NOMO-1 (cell line): ENCODE data around the gene PYDC1.
"Not testable (repeated sequence)": the region's sequence is repeated elsewhere in the genome, so short reads cannot be mapped to it uniquely, and the experiment has no call there.

ENCODE experiments used
- DNase-seq, 2 experiments: peaks; one replicate each; lab custom pipeline; 2025; ENCODE audit not compliant: unreplicated experiment in 2 of 2; lab: John Stamatoyannopoulos, UW

PYDC1 gene

DNA sequence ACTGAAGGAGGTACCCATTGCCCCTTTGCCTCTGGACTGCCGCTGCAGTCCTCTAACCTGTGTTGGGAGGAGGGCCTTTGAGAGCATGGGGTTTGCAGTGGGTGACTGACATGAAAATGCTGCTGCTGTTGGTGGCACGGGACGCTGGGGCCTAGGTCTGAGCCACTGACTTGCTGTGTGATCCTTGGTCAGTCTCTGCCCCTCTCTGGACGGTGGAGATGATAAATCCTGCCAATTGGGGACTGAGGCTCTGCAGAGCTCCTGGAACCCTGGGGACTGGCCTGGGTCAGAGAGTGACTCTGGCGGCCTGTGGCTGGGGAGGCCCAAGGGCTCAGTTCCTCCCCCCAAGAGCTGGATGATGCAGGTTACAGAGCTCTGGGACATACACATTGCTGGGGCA, 6.1 kb upstream of the PYDC1 start:
- DNase-seq = no peak

DNA sequence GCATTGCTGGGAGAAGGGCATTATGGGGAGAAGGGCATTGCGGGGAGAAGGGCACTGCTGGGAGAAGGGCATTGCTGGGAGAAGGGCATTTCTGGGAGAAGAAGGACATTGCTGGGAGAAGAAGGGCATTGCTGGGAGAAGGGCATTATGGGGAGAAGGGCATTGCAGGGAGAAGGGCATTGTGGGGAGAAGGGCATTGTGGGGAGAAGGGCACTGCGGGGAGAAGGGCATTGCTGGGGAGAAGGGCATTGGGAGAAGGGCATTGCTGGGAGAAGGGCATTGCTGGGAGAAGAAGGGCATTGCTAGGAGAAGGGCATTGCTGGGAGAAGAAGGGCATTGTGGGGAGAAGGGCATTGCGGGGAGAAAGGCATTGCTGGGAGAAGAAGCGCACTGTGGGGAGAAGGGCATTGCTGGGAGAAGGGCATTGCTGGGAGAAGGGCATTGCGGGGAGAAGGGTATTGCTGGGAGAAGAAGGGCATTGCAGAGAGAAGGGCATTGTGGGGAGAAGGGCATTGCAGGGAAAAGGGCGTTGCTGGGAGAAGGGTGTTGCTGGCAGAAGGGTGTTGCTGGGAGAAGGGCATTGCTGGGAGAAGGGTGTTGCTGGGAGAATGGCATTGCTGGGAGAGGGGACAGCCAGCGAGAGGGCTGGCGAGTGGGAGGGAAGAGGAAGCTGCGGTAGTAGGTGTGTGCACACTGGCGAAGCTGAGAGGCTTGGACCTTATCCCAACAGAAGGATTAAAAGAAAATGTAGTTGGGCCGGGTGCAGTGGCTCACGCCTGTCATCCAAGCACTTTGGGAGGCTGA, 4.6 kb upstream of the PYDC1 start:
- no peak for DNase-seq

DNA sequence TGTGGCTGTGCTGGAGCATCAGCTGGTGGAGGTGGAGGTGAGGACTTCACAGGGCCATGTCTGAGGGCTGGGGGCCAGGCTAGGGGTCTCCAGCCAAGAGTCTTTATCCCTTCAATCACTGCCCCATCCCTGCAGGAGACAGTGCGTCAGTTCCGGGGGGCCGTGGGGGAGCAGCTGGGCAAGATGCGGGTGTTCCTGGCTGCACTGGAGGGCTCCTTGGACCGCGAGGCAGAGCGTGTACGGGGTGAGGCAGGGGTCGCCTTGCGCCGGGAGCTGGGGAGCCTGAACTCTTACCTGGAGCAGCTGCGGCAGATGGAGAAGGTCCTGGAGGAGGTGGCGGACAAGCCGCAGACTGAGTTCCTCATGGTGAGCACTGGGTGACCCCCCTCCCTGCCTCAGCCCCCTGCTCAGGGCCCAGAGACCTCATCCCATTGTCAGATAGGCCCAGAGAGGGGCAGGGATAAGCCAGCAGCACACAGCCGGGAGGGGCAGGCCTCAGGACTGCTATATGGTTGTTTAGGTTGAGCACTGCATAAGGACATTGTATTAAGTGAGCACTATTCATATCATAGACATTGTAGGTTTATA, 2.3 kb upstream of the PYDC1 start:
- no peak for DNase-seq

DNA sequence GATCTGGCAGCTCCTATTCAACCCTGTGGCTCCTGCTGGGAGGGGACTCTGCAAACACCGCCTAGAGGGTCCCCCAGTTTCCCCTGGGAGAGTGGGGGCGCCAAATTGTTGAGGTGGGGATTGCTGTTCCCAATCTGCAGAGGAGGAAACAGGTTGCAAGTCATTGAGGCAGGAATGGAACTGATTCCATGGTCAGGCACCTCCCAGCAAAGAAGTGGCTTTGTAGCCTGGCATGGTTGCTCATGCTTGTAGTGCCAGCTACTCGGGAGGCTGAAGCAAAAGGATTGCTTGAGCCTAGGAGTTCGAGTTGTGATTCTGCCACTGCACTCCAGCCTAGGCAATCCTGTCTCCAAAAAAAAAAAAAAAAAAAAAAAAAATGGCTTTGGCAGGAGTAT, 198 bp upstream of the PYDC1 start:
- no peak for DNase-seq

DNA sequence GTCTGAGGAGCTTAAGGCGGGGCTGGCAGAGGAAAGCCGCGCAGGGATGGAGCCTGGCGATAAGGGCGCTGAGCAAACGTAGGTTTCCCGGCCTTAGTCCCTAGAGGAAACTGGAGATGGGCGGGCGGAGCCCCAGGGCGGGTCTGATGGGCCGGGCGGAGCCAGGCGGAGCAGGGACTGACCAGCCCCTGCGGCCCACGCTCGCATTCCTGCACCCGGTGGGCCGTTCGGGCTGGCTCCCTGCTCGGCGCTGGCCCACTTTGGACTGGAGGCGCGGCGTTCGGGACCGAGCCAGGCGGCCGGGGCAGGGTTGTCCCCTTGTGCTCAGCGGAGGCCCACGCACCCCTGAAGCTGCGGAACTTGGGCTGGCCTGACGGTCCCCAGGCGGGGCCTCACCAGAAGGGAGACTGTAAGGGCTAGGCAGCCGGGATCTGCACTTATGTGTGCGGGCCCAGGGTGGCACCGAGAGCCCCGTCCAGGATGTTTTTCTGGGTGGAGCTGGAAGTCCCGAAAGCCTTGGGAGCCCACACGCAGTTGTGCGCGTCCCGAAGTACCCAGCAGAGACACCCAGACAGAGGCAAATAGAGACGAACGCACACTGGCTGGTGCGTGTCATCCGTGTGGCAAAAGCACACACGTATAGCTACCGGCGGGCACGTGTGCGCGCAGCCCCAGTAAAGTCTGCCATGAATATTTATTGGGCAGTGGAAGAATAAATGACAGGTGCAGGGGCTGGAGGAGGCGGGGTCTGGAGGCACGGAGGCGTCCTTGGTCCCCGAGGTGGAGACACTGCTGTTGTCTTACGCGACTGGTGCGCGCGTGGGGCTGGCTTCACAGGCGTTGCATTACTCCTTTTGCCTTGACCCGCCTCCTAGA, 1.4 kb downstream of the PYDC1 start:
- DNase-seq = no peak

DNA sequence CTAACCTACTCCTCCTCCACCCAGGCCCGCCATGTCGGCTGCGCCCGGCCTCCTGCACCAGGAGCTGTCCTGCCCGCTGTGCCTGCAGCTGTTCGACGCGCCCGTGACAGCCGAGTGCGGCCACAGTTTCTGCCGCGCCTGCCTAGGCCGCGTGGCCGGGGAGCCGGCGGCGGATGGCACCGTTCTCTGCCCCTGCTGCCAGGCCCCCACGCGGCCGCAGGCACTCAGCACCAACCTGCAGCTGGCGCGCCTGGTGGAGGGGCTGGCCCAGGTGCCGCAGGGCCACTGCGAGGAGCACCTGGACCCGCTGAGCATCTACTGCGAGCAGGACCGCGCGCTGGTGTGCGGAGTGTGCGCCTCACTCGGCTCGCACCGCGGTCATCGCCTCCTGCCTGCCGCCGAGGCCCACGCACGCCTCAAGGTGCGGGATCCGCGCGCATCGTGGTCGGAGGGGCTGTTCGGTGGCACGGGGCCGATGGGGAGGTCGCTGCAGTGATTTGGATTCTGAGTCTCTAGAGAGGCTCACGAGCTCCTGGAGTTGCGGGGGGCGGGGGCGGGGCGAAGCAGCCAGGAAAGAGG, 2.1 kb downstream of the PYDC1 start:
- no peak for DNase-seq

DNA sequence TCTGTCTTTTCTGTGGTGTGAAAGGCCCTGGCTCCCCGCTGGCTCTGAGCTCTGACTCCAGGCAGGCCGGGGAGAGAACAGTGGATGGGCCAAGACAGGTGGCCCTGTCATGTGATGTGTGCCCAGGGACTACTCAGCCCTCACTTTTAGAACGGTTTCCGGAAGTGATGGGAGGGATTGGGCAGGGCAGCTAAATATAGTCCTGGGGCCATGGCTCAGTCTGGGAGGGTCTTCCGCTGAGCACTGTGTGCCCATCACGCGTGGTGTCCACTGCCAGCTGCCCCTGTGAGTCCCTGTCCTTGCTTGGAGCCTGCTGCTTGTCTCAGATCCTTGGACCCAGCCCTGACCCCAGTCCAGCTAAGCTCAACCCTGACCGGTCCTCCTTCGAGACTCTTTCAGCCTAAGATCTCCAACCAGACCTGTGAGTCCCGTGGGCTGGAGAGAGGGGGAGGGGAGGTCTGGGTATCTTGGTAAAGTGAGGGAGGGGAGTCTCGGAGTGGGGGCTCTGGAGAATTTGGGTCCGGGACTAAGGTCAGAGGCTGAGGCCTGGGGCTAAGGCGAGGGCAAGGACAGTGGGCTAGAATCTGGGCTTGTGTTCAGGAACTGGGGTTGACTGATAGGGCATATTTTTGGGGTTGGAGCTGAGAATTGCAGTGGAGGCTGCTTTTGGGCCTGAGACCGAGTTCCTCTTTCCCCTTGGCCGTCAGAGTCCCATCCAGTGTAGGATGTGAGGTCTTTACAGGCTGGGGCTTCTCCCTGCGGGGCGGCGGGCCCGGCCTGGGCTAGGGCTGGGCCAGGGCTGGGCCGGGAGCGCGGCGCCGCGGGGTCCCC, 2.8 kb downstream of the PYDC1 start, which contains the start of gene TRIM72:
TSS of gene TRIM72 (plus strand) at position 243 of the 831 bp plus-strand sequence. CDS start 620 bp downstream, outside the sequence.
- DNase-seq = no peak

DNA sequence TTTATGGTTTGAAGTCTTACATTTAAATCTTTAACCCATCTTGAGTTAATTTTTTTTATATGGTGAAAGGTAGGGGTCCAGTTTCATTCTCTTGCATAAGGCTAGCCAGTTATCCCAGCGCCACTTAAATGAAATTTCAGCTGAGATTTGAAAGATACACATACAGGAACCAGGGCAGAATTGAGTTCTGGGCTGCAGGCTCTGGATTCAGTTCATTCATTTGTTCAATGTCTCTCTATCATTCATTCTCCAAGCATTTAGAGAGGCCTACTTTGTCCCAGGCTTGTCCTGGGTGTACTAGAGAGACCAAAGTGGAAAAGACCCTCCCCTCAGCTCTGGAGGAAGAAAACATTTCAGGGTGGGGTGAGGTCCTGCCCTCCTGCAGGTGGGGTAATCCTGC, 3.6 kb downstream of the PYDC1 start:
- DNase-seq = no peak

DNA sequence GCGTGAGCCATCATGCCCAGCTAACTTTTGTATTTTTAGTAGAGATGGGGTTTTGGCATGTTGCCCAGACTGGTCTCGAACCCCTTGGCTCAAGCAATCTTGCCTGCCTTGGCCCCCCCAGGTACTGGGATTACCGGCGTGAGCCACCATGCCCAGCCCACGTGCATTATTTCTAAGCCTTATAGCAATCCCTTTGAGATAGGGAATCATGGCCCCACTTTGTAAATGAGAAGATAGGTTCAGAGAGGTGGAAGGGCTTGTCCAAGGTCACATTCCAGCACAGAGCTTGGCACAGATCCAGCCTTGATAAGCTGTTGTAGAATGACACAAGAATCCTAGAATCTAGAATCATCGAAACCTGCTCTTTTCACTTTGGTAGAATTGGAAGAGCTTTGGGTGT, 10.2 kb downstream of the PYDC1 start:
- DNase-seq = no peak

DNA sequence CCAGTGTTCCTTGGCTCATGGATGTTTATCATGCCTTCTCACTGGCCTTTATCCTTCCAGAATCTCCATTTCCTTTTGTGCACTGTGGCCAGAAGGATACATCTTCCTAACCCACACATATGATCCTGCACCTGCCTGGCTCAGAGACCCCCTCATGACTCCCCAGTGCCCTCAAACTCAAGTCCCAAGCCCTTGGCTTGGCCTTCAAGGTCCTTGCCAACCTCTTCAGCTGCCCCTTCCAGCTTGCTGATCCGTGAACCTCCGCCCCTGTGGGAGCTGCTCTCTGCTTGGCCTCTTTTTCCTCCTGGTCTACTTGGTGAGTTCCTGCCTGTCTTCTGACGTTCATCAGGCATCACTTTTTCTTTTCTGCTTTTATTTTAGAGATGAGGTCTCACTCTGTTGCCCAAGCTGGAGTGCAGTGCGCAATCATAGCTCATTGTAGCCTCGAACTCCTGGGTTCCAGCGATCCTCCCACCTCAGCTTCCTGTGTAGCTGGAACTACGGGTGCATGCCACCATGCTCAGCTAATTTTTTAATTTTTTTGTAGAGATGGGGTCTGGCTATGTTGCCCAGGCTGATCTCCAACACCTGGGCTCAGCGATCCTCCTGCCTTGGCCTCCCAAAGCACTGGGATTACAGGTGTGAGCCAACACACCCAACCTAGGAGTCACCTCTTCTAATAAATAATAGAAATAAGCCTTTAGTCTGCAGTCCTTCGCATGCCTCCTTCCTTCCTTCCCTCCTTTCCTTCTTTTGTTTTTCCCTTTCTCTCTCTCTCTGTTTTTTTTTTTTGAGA, 11.9 kb downstream of the PYDC1 start:
- DNase-seq = no peak

DNA sequence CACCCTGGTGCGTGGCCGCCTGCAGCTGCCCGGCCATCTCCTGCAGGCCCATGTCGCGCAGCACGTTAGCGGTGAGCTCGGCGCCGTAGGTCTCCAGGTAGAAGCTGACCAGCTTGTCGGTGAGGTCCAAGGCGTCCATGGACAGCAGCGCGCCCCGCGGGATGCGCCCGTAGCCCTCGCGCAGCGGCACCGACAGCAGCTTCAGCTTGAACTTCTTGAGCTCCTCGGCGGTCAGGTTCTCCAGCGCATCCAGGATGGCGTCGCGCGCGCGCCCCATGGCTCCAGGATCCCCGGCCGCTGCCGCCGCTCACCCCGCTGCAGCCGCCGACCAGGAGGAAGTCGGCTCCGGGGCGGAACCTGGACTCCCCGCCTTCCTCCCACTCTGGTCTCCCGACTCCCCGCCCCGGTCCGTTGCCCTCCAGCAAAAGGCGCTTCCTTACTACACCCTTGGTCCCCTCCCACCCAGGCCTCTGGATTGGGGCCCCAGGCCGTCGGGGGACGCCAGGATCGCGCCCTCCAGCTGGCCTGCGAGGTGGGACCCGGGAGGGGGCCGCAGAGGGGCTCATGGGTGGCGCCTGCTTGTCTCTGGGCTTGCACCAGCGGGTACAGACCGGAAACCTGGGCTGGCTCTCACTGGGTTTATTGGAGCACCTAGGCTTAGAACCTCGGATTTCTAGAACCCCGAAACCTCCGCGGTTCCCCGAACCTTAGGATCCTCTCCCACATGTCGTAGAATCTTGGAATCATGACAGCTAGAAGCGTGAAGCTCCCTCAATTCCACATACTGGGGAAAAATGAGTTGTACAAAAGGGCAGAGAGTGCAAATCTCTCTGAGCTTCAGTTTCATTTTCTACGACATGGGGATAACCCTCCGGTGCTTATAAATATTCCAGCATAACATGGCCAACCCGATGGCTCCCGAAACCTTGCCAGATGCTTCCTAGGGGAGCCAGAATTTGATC, 14.2 kb downstream of the PYDC1 start, which contains the start of gene PYCARD:
TSS of gene PYCARD (minus strand) at position 347 of the 962 bp plus-strand sequence. CDS start at position 277, 70 bp downstream.
- DNase-seq = peak; percentile 71 to 89

DNA sequence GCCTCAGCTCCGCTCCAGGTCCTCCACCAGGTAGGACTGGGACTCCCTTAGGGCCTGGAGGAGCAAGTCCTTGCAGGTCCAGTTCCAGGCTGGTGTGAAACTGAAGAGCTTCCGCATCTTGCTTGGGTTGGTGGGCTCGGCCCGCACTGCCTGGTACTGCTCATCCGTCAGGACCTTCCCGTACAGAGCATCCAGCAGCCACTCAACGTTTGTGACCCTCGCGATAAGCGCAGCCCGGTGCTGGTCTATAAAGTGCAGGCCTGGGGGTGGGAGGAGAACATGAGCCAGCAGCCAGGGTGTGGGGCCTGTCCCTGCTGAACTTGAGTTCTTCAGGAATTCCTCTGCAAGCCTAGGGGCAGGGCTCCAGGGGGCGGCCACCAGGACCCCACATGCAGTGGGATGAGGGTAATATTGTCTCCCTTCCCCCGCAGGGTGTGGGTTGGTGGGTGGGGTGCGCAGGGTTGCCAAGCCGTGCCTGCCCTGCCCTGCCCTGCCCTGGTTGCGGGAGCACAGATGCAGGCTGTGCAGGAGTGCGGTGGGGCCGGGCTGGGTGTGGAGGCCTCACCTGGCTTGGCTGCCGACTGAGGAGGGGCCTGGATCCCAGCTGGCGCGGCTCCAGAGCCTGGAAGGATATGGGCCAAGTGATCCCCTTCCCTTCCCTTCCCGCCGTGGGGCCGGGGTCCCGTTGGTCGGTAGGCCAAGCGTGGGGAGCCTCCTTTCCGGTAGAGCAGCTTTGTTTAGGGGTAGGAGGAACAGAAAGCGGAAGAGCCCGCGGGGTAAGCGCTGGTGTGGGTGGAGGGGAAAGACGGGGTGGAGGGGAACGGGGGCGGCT, 15.1 kb downstream of the PYDC1 start:
- DNase-seq = peak; percentile 87 to 90

DNA sequence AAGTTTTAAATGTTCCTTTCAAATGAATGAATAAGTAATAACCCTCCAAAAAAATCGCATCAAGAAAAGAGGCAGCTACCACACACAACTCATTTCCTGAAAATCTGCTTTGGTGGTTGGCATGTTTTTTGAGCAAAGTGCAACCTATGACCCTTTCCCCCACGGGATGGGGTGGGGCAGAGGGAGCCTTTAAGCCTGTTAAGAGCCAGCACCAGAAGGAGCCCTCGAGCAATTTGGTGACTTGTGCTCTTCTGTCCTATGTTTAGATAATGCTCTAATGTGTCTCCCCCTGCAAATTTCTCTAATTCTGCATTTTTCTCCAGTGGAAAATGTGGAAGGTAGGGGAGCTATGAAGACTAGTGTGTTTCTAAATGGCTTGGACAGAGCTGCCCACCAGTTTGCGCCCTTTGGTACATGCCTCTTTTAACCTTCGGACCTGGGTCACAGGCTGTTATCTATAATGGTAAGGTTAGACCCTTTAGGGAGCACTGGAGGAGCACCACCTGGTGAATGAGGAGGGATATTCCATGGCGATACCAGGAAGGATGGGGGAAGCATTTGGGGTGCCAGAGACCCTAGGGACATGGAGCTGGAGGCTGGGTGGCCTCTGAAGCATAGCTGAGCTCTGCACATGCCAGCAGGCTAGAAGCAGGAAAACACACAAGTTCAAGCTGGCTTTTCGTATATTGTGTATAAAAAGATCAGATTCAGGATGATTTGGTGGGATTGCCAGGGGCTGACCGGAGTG, 15.9 kb downstream of the PYDC1 start:
- peak; percentile 72 to 75 for DNase-seq

DNA sequence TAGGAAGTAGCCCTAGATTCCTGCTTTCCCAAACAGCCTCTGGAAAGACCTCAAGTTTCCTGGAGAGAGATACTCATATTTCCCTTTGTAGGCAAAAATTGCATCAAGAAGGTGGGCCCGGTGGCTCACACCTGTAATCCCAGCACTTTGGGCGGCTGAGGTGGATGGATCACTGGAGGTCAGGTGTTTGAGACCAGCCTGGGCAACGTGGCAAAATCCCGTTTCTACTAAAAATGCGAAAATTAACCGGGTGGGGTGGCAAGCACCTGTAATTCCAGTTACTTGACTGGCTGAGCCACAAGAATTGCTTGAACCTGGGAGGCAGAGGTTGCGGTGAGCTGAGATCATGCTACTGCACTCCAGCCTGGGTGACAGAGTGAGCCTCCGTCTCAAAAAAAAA, 16.8 kb downstream of the PYDC1 start:
- DNase-seq = not testable (repeated sequence)

DNA sequence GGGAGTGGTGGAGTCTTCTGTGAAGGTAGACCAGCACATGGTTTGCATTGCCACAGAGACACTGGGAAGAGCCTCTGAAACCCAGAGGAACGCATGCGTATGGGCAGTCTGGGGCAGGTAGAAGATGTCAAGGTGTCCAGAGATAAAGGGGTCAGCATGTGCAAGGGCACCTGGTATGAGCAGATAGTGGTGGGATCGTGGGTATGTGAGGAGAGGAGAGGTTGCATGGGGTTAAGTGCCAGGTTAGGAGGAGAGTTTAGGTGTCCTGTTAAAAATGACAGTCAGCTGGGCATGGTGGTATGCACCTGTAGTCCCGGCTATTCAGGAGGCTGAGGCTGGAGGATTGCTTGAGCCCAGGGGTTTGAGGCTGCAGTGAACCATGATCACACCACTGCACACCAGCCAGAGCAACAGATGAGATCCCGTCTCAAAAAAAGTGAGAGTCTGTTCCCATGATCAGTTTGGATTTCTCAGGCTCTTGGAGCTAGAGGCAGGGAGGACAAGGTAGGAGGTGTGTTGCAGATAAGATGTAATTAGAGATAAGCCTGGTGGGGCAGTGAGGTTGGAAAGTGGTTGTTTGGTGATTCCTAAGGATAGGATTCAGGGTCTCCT, 17.4 kb downstream of the PYDC1 start:
- no peak for DNase-seq

DNA sequence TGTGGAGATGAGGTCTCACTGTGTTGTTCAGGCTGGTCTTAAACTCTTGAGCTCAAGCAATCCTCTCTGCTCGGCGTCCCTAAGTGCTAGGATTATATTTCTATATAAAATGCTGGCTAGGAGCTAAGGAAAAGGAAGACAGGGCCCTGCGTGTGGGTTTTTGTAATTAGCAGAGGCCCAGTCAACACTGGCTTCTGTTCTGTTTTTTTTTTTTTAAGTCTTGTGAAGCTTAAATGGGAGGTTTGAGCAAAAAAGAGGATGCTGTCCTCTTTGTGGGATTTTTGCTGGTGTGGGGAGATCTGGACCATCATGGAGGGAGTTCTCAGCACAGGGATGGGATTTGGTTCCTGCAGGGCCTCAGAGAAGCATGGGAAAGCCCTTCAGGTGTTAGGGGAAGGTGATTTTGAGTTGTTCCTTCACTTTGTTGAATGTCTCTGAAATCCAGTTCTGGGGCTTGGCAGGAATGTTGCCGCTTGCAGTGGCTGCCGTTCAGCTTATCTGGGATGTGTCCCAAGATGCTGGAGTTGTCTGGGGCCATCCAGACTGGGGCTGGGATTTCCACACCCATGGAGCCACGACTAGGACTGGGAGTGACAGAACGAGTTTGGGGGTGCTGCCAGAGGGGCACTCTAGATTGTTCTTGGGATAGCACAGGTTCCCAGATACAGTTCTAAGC, 18.6 kb downstream of the PYDC1 start:
- no peak for DNase-seq
